HCT116 (cell line): ENCODE measurements around the gene RGSL1. TPM values are rescaled to one million over a fixed set of nuclear protein-coding genes. Genes with fewer than 3 reads are reported as not detected.

Experiments
- ATAC-seq: fragments of 200-7000 bp; cut with Tn5 transposase; 2 replicates; pipeline ENCODE4 v1.9.1; 2020; ENCODE audit warnings: mild to moderate bottlenecking, moderate library complexity
- BruUV-seq: library from RNA; stranded (reverse); fragments of 400-500 nt; replicated peaks from 2 replicates; lab custom pipeline; 2021; lab: Mats Ljungman, UMichigan
- CTCF ChIA-PET: fragments of 300-600 bp; sonication (Branson Sonifier 250); formaldehyde crosslinking; loops from one replicate; lab custom pipeline; 2021; ENCODE audit warnings: antibody characterized with exemption; lab: Charles Lee
- POLR2A ChIA-PET: fragments of 300-600, 350-600 bp; sonication (Branson Sonifier 250); formaldehyde crosslinking; loops from one replicate; lab custom pipeline; 2021; ENCODE audit warnings: antibody characterized with exemption; lab: Charles Lee
- RAD21 ChIA-PET, 2 experiments: fragments of 300-600 bp; sonication (Branson Sonifier 250); formaldehyde crosslinking; loops; one replicate each; lab custom pipeline; 2023; ENCODE audit warnings: low total read pairs in 2 of 2; ENCODE audit not compliant: uncharacterized antibody in 2 of 2, unreplicated experiment in 2 of 2, low non-redundant PET in 1 of 2; lab: Charles Lee
- DNase-seq: peaks from one replicate; pipeline ENCODE4 v3.0.0-alpha.2; 2010; ENCODE audit warnings: low read depth, low spot score
- H2AFZ ChIP-seq: fragments of 200-600 bp; shearing (Covaris generic), sonication (generic); 2 replicates; pipeline ENCODE4 v1.6.1; 2017; ENCODE audit warnings: low read depth, mixed run types, mixed read lengths, antibody characterized with exemption, low read length; ENCODE audit not compliant: poor library complexity, severe bottlenecking
- H3K27ac ChIP-seq: 2 replicates; pipeline ENCODE4 v1.5.1; 2012; ENCODE audit warnings: low read depth, low read length
- H3K27me3 ChIP-seq: fragments of 200-600 bp; sonication (generic); 2 replicates; pipeline ENCODE4 v1.6.1; 2016; ENCODE audit warnings: mixed run types, low read length, mixed read lengths; ENCODE audit not compliant: insufficient read depth
- H3K36me3 ChIP-seq, 2 experiments: fragments of 200-500 bp in 1 of 2; fragments of 200-600 bp in 1 of 2; sonication (Bioruptor generic) in 1 of 2; sonication (generic) in 1 of 2; 2 replicates each; pipeline versions ENCODE4 v1.5.1 to v1.6.1; 2014 to 2016; ENCODE audit warnings: low read length in 2 of 2, inconsistent platforms in 1 of 2, mixed read lengths in 1 of 2, mixed run types in 1 of 2; ENCODE audit not compliant: insufficient read depth in 2 of 2, control insufficient read depth in 1 of 2
- H3K4me1 ChIP-seq, 2 experiments: fragments of 200-600 bp in 1 of 2; sonication (generic) in 1 of 2; 2 replicates each; pipeline versions ENCODE4 v1.5.1 to v1.6.1; 2012 to 2017; ENCODE audit warnings: low read length in 2 of 2, inconsistent platforms in 1 of 2, mild to moderate bottlenecking in 1 of 2, mixed read lengths in 1 of 2, mixed run types in 1 of 2, moderate library complexity in 1 of 2; ENCODE audit not compliant: insufficient read depth in 2 of 2, control insufficient read depth in 1 of 2
- H3K4me2 ChIP-seq: fragments of 200-600 bp; sonication (generic); 2 replicates; pipeline ENCODE4 v1.6.1; 2017; ENCODE audit warnings: mixed run types, low read length, mixed read lengths
- H3K4me3 ChIP-seq, 2 experiments: fragments of 200-600 bp in 1 of 2; sonication (generic) in 1 of 2; replicated peaks in 1 of 2; 2 replicates each; pipeline ENCODE4 v1.5.1; 2011 to 2016; ENCODE audit warnings: low read length in 2 of 2, control low read depth in 1 of 2, low read depth in 1 of 2, mild to moderate bottlenecking in 1 of 2, mixed read lengths in 1 of 2, mixed run types in 1 of 2
- H3K79me2 ChIP-seq: fragments of 200-600 bp; sonication (generic); 2 replicates; pipeline ENCODE4 v1.6.1; 2017; ENCODE audit warnings: mild to moderate bottlenecking, mixed run types, low read length, moderate library complexity, mixed read lengths; ENCODE audit not compliant: insufficient read depth
- H3K9ac ChIP-seq: fragments of 200-600 bp; sonication (generic); 2 replicates; pipeline ENCODE4 v1.6.1; 2016; ENCODE audit warnings: low read length, mixed read lengths
- H3K9me2 ChIP-seq: fragments of 200-600 bp; sonication (generic), shearing (Covaris generic); 2 replicates; pipeline ENCODE4 v1.6.1; 2017; ENCODE audit warnings: mixed run types, mild to moderate bottlenecking, moderate library complexity; ENCODE audit not compliant: insufficient read depth
- H3K9me3 ChIP-seq, 2 experiments: fragments of 200-500 bp in 1 of 2; fragments of 200-600 bp in 1 of 2; sonication (Bioruptor generic) in 1 of 2; sonication (generic) in 1 of 2; 2 replicates each; pipeline ENCODE4 v1.6.1; 2014 to 2017; ENCODE audit warnings: low read length in 2 of 2, mixed read lengths in 2 of 2, inconsistent platforms in 1 of 2, low read depth in 1 of 2, mild to moderate bottlenecking in 1 of 2, mixed run types in 1 of 2, moderate library complexity in 1 of 2; ENCODE audit not compliant: control insufficient read depth in 1 of 2, insufficient read depth in 1 of 2
- H4K20me1 ChIP-seq: fragments of 200-600 bp; sonication (generic), shearing (Covaris generic); 2 replicates; pipeline ENCODE4 v1.6.1; 2017; ENCODE audit warnings: mixed run types, mild to moderate bottlenecking, moderate library complexity; ENCODE audit not compliant: insufficient read depth
- CTCF ChIP-seq, 3 experiments: fragments of 200-600 bp in 1 of 3; sonication (generic) in 1 of 3; IDR thresholded peaks in 2 of 3; conservative IDR thresholded peaks in 1 of 3; 2 replicates each; pipeline ENCODE4 v1.5.1; 2012 to 2017; ENCODE audit warnings: low read depth in 2 of 3, low read length in 2 of 3, antibody characterized with exemption in 1 of 3, borderline replicate concordance in 1 of 3, control low read depth in 1 of 3, mild to moderate bottlenecking in 1 of 3, mixed read lengths in 1 of 3, mixed run types in 1 of 3, moderate library complexity in 1 of 3; ENCODE audit not compliant: insufficient read depth in 1 of 3
- EGR1 ChIP-seq: IDR thresholded peaks from 2 replicates; pipeline ENCODE4 v1.6.1; 2012; ENCODE audit warnings: low read depth
- ELF1 ChIP-seq: IDR thresholded peaks from 2 replicates; pipeline ENCODE4 v1.6.1; 2012; ENCODE audit warnings: low read depth, borderline replicate concordance
- EZH2phosphoT487 ChIP-seq: fragments of 200-600 bp; IDR thresholded peaks from 2 replicates; pipeline ENCODE4 v1.6.1; 2018; ENCODE audit warnings: antibody characterized with exemption, borderline replicate concordance
- FOSL1 ChIP-seq: IDR thresholded peaks from 2 replicates; pipeline ENCODE4 v1.6.1; 2012; ENCODE audit warnings: low read depth
- REST ChIP-seq: IDR thresholded peaks from 2 replicates; pipeline ENCODE4 v1.6.1; 2012; ENCODE audit warnings: low read depth
- intact Hi-C: fragments of 100-400 bp; cut with micrococcal nuclease; formaldehyde crosslinking; loops from 2 replicates; pipeline ENCODE4 v1.10.0; 2022
- total RNA-seq: library from RNA; stranded (reverse); gene quantifications from one replicate; pipeline ENCODE4 v1.2.1, GENCODE V29; 2021; ENCODE audit not compliant: unreplicated experiment
- TF ChIP-seq, protein P1 (sequence below): IDR thresholded peaks from 2 replicates; pipeline ENCODE4 v1.6.1; 2012

RGSL1 gene
- total RNA-seq, 1 experiment from 2014 or later, result not detected

- ChIA-PET CTCF (no interaction called here), RAD21 (interaction anchor here in 1 of 2 experiments (0.7 kb wide), 1 partner anchor 81 kb away, joined by 3 read pairs; no protein-coding TSS in a partner anchor), POLR2A (no interaction called here)
- Histone ChIP-seq H3K4me1 (no peaks in the 10 kb centered on the region), H3K79me2 (no peaks in the 10 kb centered on the region), H4K20me1 (no peaks in the 10 kb centered on the region), H3K9me2 (no peaks in the 10 kb centered on the region), H3K27me3 (no peaks in the 10 kb centered on the region), H3K4me3 (no peak overlapping the region), H3K9me3 (no peaks in the 10 kb centered on the region), H2AFZ (no peak overlapping the region), H3K9ac (no peak overlapping the region), H3K4me2 (no peak overlapping the region), H3K36me3 (no peaks in the 10 kb centered on the region), H3K27ac (no peak overlapping the region)
- no peak for ATAC-seq
- TF ChIP-seq REST, result no peak
- TF ChIP-seq CTCF (IDR thresholded peaks at IDR 0.05 in 2 of 3, conservative IDR thresholded peaks at IDR 0.05 in 1 of 3; ENCODE audit: borderline replicate concordance in 1 of 3, insufficient read depth in 1 of 3, low read depth in 2 of 3, low read length in 2 of 3), result no peak
- TF ChIP-seq EGR1, result no peak
- TF ChIP-seq FOSL1, result no peak
- no peak for TF ChIP-seq EZH2phosphoT487
- TF ChIP-seq, protein P1, sequence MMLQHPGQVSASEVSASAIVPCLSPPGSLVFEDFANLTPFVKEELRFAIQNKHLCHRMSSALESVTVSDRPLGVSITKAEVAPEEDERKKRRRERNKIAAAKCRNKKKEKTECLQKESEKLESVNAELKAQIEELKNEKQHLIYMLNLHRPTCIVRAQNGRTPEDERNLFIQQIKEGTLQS, result no peak
- no peak for TF ChIP-seq ELF1
- no peak for DNase-seq
- intact Hi-C loops, result no loop called here
- BruUV-seq, result no TSS peak
These were observed 35.9 kb downstream of the RGSL1 start for GRCh38 chr1:182485861-182486260.
